Neural crest cell (in vitro differentiated cells): ENCODE results near the gene TBL2. TPM values are rescaled to one million over a fixed set of nuclear protein-coding genes. Genes with fewer than 3 reads are reported as not detected.

Source experiments
- DNase-seq: peaks from one replicate; pipeline ENCODE4 v3.0.0; 2021; ENCODE audit warnings: low read depth, mixed read lengths, low spot score
- H3K27ac Mint-ChIP-seq: one replicate; pipeline ENCODE4 v1.8.0; 2021; ENCODE audit warnings: mild to moderate bottlenecking, mixed read lengths; ENCODE audit not compliant: unreplicated experiment
- H3K27me3 Mint-ChIP-seq: 2 replicates; pipeline ENCODE4 v1.8.0; 2021; ENCODE audit warnings: low read depth, mild to moderate bottlenecking, mixed read lengths
- H3K36me3 Mint-ChIP-seq: 2 replicates; pipeline ENCODE4 v1.8.0; 2021; ENCODE audit warnings: low read depth, mild to moderate bottlenecking, mixed read lengths
- H3K4me1 Mint-ChIP-seq: 2 replicates; pipeline ENCODE4 v1.8.0; 2021; ENCODE audit warnings: mixed read lengths
- H3K4me3 Mint-ChIP-seq: one replicate; pipeline ENCODE4 v1.8.0; 2021; ENCODE audit warnings: mild to moderate bottlenecking, mixed read lengths
- H3K9me3 Mint-ChIP-seq: 2 replicates; pipeline ENCODE4 v1.8.0; 2021; ENCODE audit warnings: mixed read lengths
- total RNA-seq: library from RNA; stranded (reverse); gene quantifications from 2 replicates; pipeline ENCODE4 v1.2.1, GENCODE V29; 2021
- TF ChIP-seq, protein P1 (sequence below): fragments of 200-600 bp; sonication (generic); conservative IDR thresholded peaks from 2 replicates; pipeline ENCODE4 v1.5.0; 2021; ENCODE audit warnings: antibody characterized with exemption, mild to moderate bottlenecking

The TBL2 gene
- total RNA-seq, 1 donor from 2014 or later = 45.6 TPM

DNA sequence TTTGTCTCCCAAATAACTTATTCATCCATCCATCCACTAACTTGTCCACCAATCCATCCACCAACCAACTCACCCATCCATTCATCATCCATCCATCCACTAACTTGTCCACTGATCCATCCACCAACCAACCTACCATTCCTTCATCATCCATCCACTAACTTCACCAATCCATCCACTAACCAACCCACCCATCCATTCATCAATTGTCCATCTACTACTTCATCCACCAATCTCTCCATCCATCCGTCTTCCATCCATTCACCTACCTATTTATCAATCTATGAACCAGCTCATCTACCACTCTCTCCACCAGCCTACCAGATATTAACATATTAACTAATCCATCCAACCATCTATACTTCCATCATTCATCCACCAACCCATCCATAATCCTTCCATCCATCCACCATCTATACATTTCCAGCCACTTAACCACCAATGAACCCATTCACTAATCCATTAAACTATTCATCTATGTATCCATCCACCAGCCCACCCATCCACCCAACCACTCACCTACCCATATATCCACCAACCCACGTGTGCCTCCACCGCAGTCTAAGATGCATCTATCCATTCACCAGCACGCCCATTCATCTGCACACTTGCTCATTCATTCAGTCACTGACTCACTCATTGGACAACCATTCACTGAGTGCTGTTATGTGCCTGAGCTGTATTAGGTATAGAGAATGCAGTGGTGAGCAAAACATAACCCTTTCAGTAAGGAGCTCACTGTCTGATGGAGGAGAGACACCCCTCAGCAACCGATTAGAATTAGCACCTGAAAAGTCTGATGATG is 19.8 kb upstream of the TBL2 start:
- no peak for DNase-seq
- H3K9me3 Mint-ChIP-seq = no peaks in the 10 kb centered on the region
- peaks cover 14% of the 10 kb centered on the region for H3K27me3 Mint-ChIP-seq
- H3K4me1 Mint-ChIP-seq = no peaks in the 10 kb centered on the region
- no peaks in the 10 kb centered on the region for H3K36me3 Mint-ChIP-seq
- H3K4me3 Mint-ChIP-seq = no peak overlapping the region
- TF ChIP-seq, protein P1, sequence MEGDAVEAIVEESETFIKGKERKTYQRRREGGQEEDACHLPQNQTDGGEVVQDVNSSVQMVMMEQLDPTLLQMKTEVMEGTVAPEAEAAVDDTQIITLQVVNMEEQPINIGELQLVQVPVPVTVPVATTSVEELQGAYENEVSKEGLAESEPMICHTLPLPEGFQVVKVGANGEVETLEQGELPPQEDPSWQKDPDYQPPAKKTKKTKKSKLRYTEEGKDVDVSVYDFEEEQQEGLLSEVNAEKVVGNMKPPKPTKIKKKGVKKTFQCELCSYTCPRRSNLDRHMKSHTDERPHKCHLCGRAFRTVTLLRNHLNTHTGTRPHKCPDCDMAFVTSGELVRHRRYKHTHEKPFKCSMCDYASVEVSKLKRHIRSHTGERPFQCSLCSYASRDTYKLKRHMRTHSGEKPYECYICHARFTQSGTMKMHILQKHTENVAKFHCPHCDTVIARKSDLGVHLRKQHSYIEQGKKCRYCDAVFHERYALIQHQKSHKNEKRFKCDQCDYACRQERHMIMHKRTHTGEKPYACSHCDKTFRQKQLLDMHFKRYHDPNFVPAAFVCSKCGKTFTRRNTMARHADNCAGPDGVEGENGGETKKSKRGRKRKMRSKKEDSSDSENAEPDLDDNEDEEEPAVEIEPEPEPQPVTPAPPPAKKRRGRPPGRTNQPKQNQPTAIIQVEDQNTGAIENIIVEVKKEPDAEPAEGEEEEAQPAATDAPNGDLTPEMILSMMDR = no peak
- H3K27ac Mint-ChIP-seq = no peak overlapping the region

DNA sequence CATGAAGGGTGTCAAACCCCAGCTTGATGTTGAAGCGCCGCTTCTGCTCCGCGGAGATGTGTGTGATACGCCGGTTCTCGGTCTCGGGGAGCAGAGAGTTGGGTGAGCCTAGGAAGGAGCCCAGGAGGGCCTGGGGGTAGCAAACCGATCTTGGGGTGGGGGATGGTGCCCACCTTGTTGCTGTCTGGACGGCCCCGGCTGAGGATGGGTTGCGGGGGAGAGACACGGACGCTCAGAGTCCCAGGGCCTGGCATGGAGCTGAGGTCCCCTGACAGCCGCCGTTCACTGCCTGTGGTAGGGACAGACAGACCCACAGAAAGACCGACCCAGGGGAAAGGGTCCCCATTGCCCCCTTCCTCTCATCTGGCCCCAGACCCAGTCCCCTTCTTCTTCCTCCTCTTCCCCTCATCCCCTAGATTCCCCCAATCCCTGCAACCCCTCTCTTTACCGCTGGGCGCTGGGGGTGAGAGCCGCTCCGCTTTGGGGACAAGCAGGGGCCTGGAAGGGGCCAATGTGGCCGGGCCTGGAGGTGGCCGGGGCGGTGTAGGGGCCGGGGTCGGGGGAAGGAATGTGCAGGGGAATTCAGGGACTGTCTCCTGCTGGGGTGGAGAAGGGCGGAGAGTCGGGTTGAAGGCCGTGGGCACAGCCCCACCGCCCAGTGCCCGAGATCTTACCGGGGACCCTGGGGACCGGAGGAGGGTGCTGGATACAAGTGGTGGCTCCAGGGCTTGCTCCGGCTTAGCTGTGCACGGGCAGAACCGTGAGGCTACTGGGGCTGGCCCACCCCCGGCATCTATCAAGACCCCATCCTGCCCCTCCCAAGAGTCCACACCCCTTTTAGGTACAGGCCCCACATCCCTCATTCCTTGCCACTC is 18.0 kb upstream of the TBL2 start:
- H3K27me3 Mint-ChIP-seq = peaks cover 12% of the 10 kb centered on the region

DNA sequence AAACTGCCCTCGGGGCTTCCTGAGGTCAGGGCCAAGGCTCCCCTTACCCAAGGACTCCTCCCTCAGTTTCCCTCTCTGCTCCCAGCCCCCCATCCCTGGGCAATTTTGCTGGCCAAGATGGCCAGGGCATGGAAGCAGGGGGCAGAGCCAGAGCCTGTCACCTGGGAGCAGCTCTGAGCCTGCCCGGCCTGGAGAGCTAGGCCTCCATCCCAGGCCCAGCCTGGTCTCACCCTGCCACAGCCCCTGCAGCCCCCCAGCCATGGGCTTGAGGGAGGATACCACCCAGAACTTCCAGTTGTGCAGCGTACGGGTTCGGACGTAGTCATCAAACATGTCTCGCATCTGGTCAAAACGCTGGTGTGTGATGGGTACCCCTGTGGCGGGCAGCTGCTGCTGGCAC is 17.0 kb upstream of the TBL2 start:
- Mint-ChIP-seq H3K4me1 (no peaks in the 10 kb centered on the region), H3K27ac (no peak overlapping the region), H3K36me3 (no peaks in the 10 kb centered on the region), H3K27me3 (peaks cover 12% of the 10 kb centered on the region), H3K9me3 (no peaks in the 10 kb centered on the region), H3K4me3 (no peak overlapping the region)
- no peak for DNase-seq
- TF ChIP-seq, protein P1 = no peak

More for the DNA sequence above, 18.0 kb upstream of the TBL2 start:
- TF ChIP-seq, protein P1 = no peak
- no peak for DNase-seq
- H3K4me1 Mint-ChIP-seq = no peaks in the 10 kb centered on the region
- H3K36me3 Mint-ChIP-seq = no peaks in the 10 kb centered on the region
- H3K27ac Mint-ChIP-seq = no peak overlapping the region
- no peaks in the 10 kb centered on the region for H3K9me3 Mint-ChIP-seq
- H3K4me3 Mint-ChIP-seq = no peak overlapping the region

DNA sequence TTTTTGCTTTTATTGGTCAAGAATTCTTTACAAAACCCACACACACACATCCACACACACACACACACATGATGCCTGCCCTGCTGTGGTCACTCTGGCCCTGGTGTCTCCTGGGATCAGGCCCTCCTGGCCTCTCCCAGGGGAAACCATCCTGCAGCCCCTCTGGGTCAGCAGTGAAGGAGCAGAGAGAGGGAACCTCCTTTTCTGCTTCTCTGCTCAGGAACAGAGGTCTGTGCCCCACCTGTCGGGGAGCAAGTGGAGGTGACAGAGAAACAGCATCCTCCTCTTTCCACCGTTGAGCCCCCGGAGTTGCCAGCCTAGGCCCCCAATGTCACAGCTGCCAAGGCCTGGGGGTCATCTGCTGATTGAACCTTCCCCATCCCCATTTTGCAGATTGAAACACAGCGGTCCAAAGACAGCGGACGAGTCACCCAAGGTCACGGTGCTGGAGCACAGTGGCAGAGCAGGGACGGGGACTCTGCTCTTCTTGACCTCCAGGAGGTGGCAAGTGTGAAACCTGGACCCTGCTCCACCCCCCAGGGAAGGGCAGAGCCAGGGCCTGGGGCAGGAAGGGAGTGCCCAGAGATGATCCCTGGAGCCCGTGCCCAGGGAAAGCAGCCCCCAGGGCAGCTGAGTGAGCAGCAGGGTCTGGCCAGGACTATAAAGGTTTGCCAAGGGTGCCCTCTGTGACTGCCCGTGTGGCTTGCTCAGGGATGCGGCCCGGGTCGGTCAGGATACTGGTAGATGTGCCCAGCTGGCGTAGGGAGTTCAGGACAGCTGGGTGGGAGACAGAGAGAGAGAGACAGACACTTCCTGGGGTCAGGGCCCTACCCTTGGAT is 15.0 kb upstream of the TBL2 start:
- Mint-ChIP-seq H3K27me3 (peaks cover 8% of the 10 kb centered on the region), H3K9me3 (no peaks in the 10 kb centered on the region), H3K4me1 (no peaks in the 10 kb centered on the region), H3K27ac (no peak overlapping the region), H3K36me3 (no peaks in the 10 kb centered on the region), H3K4me3 (no peak overlapping the region)
- DNase-seq = no peak
- TF ChIP-seq, protein P1 = no peak

DNA sequence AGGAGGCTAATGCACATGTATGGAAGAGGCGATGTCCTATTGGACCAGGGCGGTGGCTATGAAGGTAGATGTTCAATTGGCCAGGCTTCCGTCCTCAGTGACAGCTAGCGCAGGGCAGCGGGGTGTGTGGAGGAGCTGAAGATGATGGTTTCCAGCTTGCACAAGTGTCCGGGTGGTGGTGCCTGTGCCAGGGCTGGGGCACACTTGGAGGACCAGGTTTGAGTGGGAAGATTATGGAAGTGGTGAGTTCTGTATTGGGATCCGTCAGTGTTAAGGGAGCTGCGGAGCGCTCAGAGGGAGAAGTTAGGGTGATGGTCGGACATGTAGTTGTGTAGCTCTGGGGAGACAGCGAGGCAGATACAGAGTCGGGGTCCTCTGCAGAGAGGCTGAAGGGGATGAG is 8.5 kb upstream of the TBL2 start:
- Mint-ChIP-seq H3K4me1 (peaks cover 2% of the 10 kb centered on the region), H3K36me3 (no peaks in the 10 kb centered on the region), H3K9me3 (no peaks in the 10 kb centered on the region), H3K4me3 (no peak overlapping the region), H3K27me3 (peaks cover 3% of the 10 kb centered on the region), H3K27ac (no peak overlapping the region)
- TF ChIP-seq, protein P1 = no peak
- no peak for DNase-seq
